Osteoblast (primary cell): ENCODE measurements around the gene GPR17. TPM values are rescaled to one million over a fixed set of nuclear protein-coding genes. Genes with fewer than 3 reads are reported as not detected.

Experiments
- DNase-seq: peaks from one replicate; pipeline ENCODE4 v3.0.0; 2011; ENCODE audit warnings: low spot score, mixed read lengths; ENCODE audit not compliant: insufficient read length; ENCODE audit errors: missing footprints
- H2AFZ ChIP-seq: 2 replicates; pipeline ENCODE4 v1.6.0; 2011; ENCODE audit warnings: mild to moderate bottlenecking, low read length
- H3K27ac ChIP-seq: 2 replicates; pipeline ENCODE4 v1.5.1; 2011; ENCODE audit warnings: mild to moderate bottlenecking, low read depth, low read length, moderate library complexity
- H3K27me3 ChIP-seq: 2 replicates; pipeline ENCODE4 v1.6.0; 2012; ENCODE audit warnings: mild to moderate bottlenecking, control low read depth, inconsistent platforms, low read length, moderate library complexity; ENCODE audit not compliant: insufficient read depth
- H3K36me3 ChIP-seq: 2 replicates; pipeline ENCODE4 v1.5.1; 2011; ENCODE audit warnings: mild to moderate bottlenecking, low read length, control low read depth, moderate library complexity; ENCODE audit not compliant: insufficient read depth
- H3K4me1 ChIP-seq: 2 replicates; pipeline ENCODE4 v1.5.1; 2011; ENCODE audit warnings: mild to moderate bottlenecking, low read length, control low read depth, moderate library complexity; ENCODE audit not compliant: insufficient read depth
- H3K4me2 ChIP-seq: 2 replicates; pipeline ENCODE4 v1.6.0; 2011; ENCODE audit warnings: mild to moderate bottlenecking, low read length; ENCODE audit not compliant: insufficient read depth
- H3K4me3 ChIP-seq: fragments of 200-600 bp; sonication (generic); 3 replicates; pipeline ENCODE4 v1.5.1; 2012; ENCODE audit warnings: mild to moderate bottlenecking, low read length, inconsistent platforms; ENCODE audit not compliant: insufficient read depth
- H3K79me2 ChIP-seq: 2 replicates; pipeline ENCODE4 v1.6.0; 2012; ENCODE audit warnings: mild to moderate bottlenecking, low read length, control low read depth, inconsistent platforms; ENCODE audit not compliant: insufficient read depth
- H3K9me3 ChIP-seq: 2 replicates; pipeline ENCODE4 v1.5.1; 2011; ENCODE audit warnings: low read depth, low read length, control low read depth
- H4K20me1 ChIP-seq: 2 replicates; pipeline ENCODE4 v1.6.0; 2012; ENCODE audit warnings: mild to moderate bottlenecking, low read length, control low read depth; ENCODE audit not compliant: insufficient read depth
- CTCF ChIP-seq: IDR thresholded peaks from 2 replicates; pipeline ENCODE4 v1.5.1; 2011; ENCODE audit warnings: mild to moderate bottlenecking, low read depth, low read length, moderate library complexity; ENCODE audit errors: extremely low read depth
- total RNA-seq: library from RNA; depleted of rRNA; stranded (reverse); fragments of >200 nt; gene quantifications from 2 replicates; pipeline ENCODE4 v1.2.3, GENCODE V29; 2012

GPR17 gene
- total RNA-seq, 1 donor, result not detected

- Histone ChIP-seq H3K4me2 (no peak overlapping the region), H3K27me3 (no peaks in the 10 kb centered on the region), H4K20me1 (no peaks in the 10 kb centered on the region), H3K79me2 (no peaks in the 10 kb centered on the region), H3K27ac (no peak overlapping the region), H3K4me3 (no peak overlapping the region), H3K4me1 (peaks cover 11% of the 10 kb centered on the region), H2AFZ (no peak overlapping the region), H3K9me3 (no peaks in the 10 kb centered on the region), H3K36me3 (no peaks in the 10 kb centered on the region)
- peak; percentile 86 for DNase-seq
- no peak for TF ChIP-seq CTCF
Measured at GRCh38 chr2:127634626-127635379, 11.2 kb upstream of the GPR17 start.

GRCh38 chr2:127635380-127636237 is 10.3 kb upstream of the GPR17 start:
- TF ChIP-seq CTCF, result no peak

GRCh38 chr2:127636248-127637235 is 9.4 kb upstream of the GPR17 start:
- Histone ChIP-seq H3K27me3 (no peaks in the 10 kb centered on the region), H3K4me1 (peaks cover 11% of the 10 kb centered on the region), H3K9me3 (no peaks in the 10 kb centered on the region), H3K4me2 (no peak overlapping the region), H2AFZ (no peak overlapping the region), H3K4me3 (no peak overlapping the region), H3K27ac (no peak overlapping the region), H3K36me3 (no peaks in the 10 kb centered on the region), H4K20me1 (no peaks in the 10 kb centered on the region), H3K79me2 (no peaks in the 10 kb centered on the region)
- no peak for TF ChIP-seq CTCF
- no peak for DNase-seq

More at GRCh38 chr2:127635380-127636237, 10.3 kb upstream of the GPR17 start:
- no peaks in the 10 kb centered on the region for H4K20me1 ChIP-seq
- no peaks in the 10 kb centered on the region for H3K79me2 ChIP-seq
- H3K36me3 ChIP-seq, result no peaks in the 10 kb centered on the region
- H3K27ac ChIP-seq, result no peak overlapping the region
- no peaks in the 10 kb centered on the region for H3K27me3 ChIP-seq
- H2AFZ ChIP-seq, result no peak overlapping the region
- H3K4me1 ChIP-seq, result peaks cover 11% of the 10 kb centered on the region
- H3K4me3 ChIP-seq, result no peak overlapping the region
- H3K4me2 ChIP-seq, result no peak overlapping the region
- no peaks in the 10 kb centered on the region for H3K9me3 ChIP-seq
- no peak for DNase-seq
